Endothelial cell of umbilical vein (primary cell): ENCODE measurements around the gene TOR1AIP1. TPM values are rescaled to one million over a fixed set of nuclear protein-coding genes. Genes with fewer than 3 reads are reported as not detected.

ENCODE experiments used
- BruUV-seq: library from RNA; stranded (reverse); fragments of 400-500 nt; replicated peaks from 2 replicates; lab custom pipeline; 2021; lab: Mats Ljungman, UMichigan
- CTCF ChIA-PET: fragments of 300-600, 350-600 bp; sonication (Branson Sonifier 250); formaldehyde crosslinking; loops from one replicate; lab custom pipeline; 2021; ENCODE audit warnings: antibody characterized with exemption, inconsistent platforms; lab: Charles Lee
- POLR2A ChIA-PET: fragments of 300-600, 350-600 bp; sonication (Branson Sonifier 250); formaldehyde crosslinking; loops from one replicate; lab custom pipeline; 2021; ENCODE audit warnings: antibody characterized with exemption, inconsistent platforms; lab: Charles Lee
- DNase-seq: peaks from one replicate; pipeline ENCODE4 v3.0.0-alpha.2; 2011; ENCODE audit warnings: low read depth, low spot score
- FAIRE-seq: peaks from 2 replicates; lab custom pipeline; 2011; peaks lifted over from hg19 to GRCh38; lab: Jason Lieb, UNC
- H2AFZ ChIP-seq: 2 replicates; pipeline ENCODE4 v1.6.0; 2012; ENCODE audit warnings: low read depth, low read length, control low read depth, inconsistent platforms
- H3K27ac ChIP-seq: 2 replicates; pipeline ENCODE4 v1.5.1; 2011; ENCODE audit warnings: low read depth, mild to moderate bottlenecking, control low read depth, low read length, moderate library complexity; ENCODE audit not compliant: insufficient read depth
- H3K27me3 ChIP-seq, 2 experiments: 2 replicates each; pipeline versions ENCODE4 v1.6.0 to v1.6.1; 2011; ENCODE audit warnings: low read length in 2 of 2, mixed read lengths in 1 of 2; ENCODE audit not compliant: control insufficient read depth in 2 of 2, insufficient read depth in 2 of 2
- H3K36me3 ChIP-seq, 2 experiments: 2 replicates in 1 of 2; 3 replicates in 1 of 2; pipeline ENCODE4 v1.5.1; 2011; ENCODE audit warnings: low read length in 2 of 2, mild to moderate bottlenecking in 1 of 2, moderate library complexity in 1 of 2; ENCODE audit not compliant: control insufficient read depth in 2 of 2, insufficient read depth in 2 of 2; ENCODE audit errors: extremely low read depth in 1 of 2
- H3K4me1 ChIP-seq: 3 replicates; pipeline ENCODE4 v1.5.1; 2011; ENCODE audit warnings: mild to moderate bottlenecking, low read length; ENCODE audit not compliant: control insufficient read depth, insufficient read depth; ENCODE audit errors: extremely low read depth
- H3K4me2 ChIP-seq: 2 replicates; pipeline ENCODE4 v1.6.1; 2011; ENCODE audit warnings: low read length, control low read depth, mixed read lengths; ENCODE audit not compliant: insufficient read depth
- H3K4me3 ChIP-seq, 3 experiments: fragments of 200-600 bp in 1 of 3; sonication (generic), shearing (Covaris generic) in 1 of 3; replicated peaks in 1 of 3; 2 replicates each; pipeline ENCODE4 v1.5.1; 2011 to 2016; ENCODE audit warnings: control low read depth in 3 of 3, low read length in 3 of 3, mild to moderate bottlenecking in 2 of 3, inconsistent platforms in 1 of 3, low read depth in 1 of 3, moderate library complexity in 1 of 3; ENCODE audit not compliant: insufficient read depth in 1 of 3
- H3K79me2 ChIP-seq: 2 replicates; pipeline ENCODE4 v1.6.0; 2012; ENCODE audit warnings: low read length, inconsistent platforms; ENCODE audit not compliant: control insufficient read depth, insufficient read depth
- H3K9ac ChIP-seq: replicated peaks from 2 replicates; pipeline ENCODE3; 2011; ENCODE audit warnings: low read length, control low read depth; ENCODE audit not compliant: insufficient read depth; ENCODE audit errors: extremely low read depth
- H3K9me1 ChIP-seq: replicated peaks from 3 replicates; pipeline ENCODE4 v1.6.0; 2011; ENCODE audit warnings: mild to moderate bottlenecking, low read length; ENCODE audit not compliant: control insufficient read depth, insufficient read depth; ENCODE audit errors: extremely low read depth
- H3K9me3 ChIP-seq: replicated peaks from 2 replicates; pipeline ENCODE4 v1.5.1; 2012; ENCODE audit warnings: low read length, inconsistent platforms; ENCODE audit not compliant: control insufficient read depth, insufficient read depth
- H4K20me1 ChIP-seq: replicated peaks from 2 replicates; pipeline ENCODE3; 2011; ENCODE audit warnings: mild to moderate bottlenecking, low read length; ENCODE audit not compliant: control insufficient read depth, insufficient read depth; ENCODE audit errors: extremely low read depth
- CTCF ChIP-seq, 2 donors: IDR thresholded peaks; 1 replicate in 1 of 2; 2 replicates in 1 of 2; pipeline ENCODE4 v1.5.1; 2011; ENCODE audit warnings: low read length in 2 of 2, mild to moderate bottlenecking in 2 of 2, moderate library complexity in 2 of 2, control low read depth in 1 of 2, inconsistent platforms in 1 of 2, low read depth in 1 of 2; ENCODE audit not compliant: insufficient read depth in 1 of 2; ENCODE audit errors: extremely low read depth in 1 of 2
- FOS ChIP-seq: IDR thresholded peaks from 2 replicates; pipeline ENCODE4 v1.6.1; 2011; ENCODE audit warnings: mild to moderate bottlenecking, low read length, moderate library complexity, borderline replicate concordance; ENCODE audit not compliant: insufficient read depth
- GATA2 ChIP-seq: IDR thresholded peaks from 2 replicates; pipeline ENCODE4 v1.7.0; 2011; ENCODE audit warnings: low read depth, mild to moderate bottlenecking, moderate library complexity, mixed read lengths, low read length; ENCODE audit not compliant: insufficient read length, insufficient read depth
- JUN ChIP-seq: IDR thresholded peaks from 2 replicates; pipeline ENCODE4 v1.6.1; 2011; ENCODE audit warnings: borderline replicate concordance, low read depth; ENCODE audit not compliant: insufficient read length, insufficient read depth
- POLR2A ChIP-seq: IDR thresholded peaks from 2 replicates; pipeline ENCODE4 v1.6.1; 2012; ENCODE audit warnings: low read depth, mild to moderate bottlenecking, control low read depth, low read length
- POLR2AphosphoS5 ChIP-seq: IDR thresholded peaks from 2 replicates; pipeline ENCODE4 v1.6.1; 2012; ENCODE audit warnings: low read depth, mild to moderate bottlenecking, control low read depth, low read length, moderate library complexity; ENCODE audit not compliant: insufficient read depth
- dilution Hi-C: fragments of 300-500 bp; cut with MboI; formaldehyde crosslinking; loops from one replicate; pipeline ENCODE4 v1.15.0; 2019; ENCODE audit warnings: low sequenced_read_pairs; ENCODE audit not compliant: extremely low pct_ligation_motif_present
- intact Hi-C: fragments of 100-400 bp; cut with micrococcal nuclease; formaldehyde crosslinking; loops from one replicate; pipeline ENCODE4 v1.10.0; 2022
- polyA plus RNA-seq, 4 experiments: library from polyadenylated mRNA; depleted of rRNA in 3 of 4; stranded (reverse) in 3 of 4; unstranded in 1 of 4; fragments of >200 nt; gene quantifications; 2 replicates each; pipeline versions ENCODE4 v1.2.1 to v1.2.3, GENCODE V29; 2011 to 2012; ENCODE audit warnings: missing spikeins in 1 of 4
- total RNA-seq: library from RNA; stranded (reverse); gene quantifications from 2 replicates; pipeline ENCODE4 v1.2.3, GENCODE V29; 2021
- TF ChIP-seq, protein P1 (sequence below): IDR thresholded peaks from 2 replicates; pipeline ENCODE4 v1.6.1; 2011; ENCODE audit not compliant: insufficient read depth, insufficient read length

The TOR1AIP1 gene
- total and polyA plus RNA-seq, 2 donors (not counting 3 experiments of a cell fraction or from before 2014, with no cell fraction given): 12.0 to 28.8 TPM

DNA sequence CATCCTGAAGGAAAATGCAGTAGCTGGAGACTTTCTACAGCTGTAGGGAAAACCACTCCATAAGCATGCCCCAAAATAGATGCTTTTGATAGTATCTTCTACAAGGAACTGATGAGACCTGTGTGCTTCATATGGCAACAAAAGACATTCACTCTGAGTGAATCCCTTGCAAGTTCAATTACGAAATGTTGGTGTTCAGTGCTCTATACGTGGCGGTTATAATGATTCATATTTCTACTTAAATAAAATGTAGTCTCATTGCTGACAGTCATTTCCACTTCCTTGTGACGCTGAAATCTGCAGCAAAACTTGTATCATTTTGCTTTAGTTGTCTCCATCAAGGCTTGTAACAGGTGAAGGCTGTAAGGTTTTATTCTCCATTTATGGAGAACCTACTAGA is 25.1 kb upstream of the TOR1AIP1 start:
- dilution Hi-C loops: no loop called here
- FAIRE-seq (no peak), DNase-seq (no peak)
- H3K27me3 ChIP-seq: no peaks in the 10 kb centered on the region
- H3K4me2 ChIP-seq: no peak overlapping the region
- no peak overlapping the region for H3K4me3 ChIP-seq
- H3K9ac ChIP-seq: no peak overlapping the region
- no peak overlapping the region for H3K27ac ChIP-seq
- no peaks in the 10 kb centered on the region for H3K79me2 ChIP-seq
- H2AFZ ChIP-seq: no peak overlapping the region
- intact Hi-C loops: no loop called here
- no peaks in the 10 kb centered on the region for H3K9me1 ChIP-seq
- H3K36me3 ChIP-seq: peaks cover 0 to 2% of the 10 kb centered on the region in 2 experiments
- no peaks in the 10 kb centered on the region for H4K20me1 ChIP-seq
- ChIA-PET POLR2A (no interaction called here), CTCF (interaction anchor here (0.8 kb wide), 1 partner anchor 39 kb away, joined by 3 read pairs; no protein-coding TSS in a partner anchor)
- no peaks in the 10 kb centered on the region for H3K4me1 ChIP-seq
- TF ChIP-seq POLR2AphosphoS5 (no peak), POLR2A (no peak), FOS (no peak), CTCF (IDR thresholded peaks at IDR 0.05; ENCODE audit: extremely low read depth in 1 of 2, insufficient read depth in 1 of 2, low read depth in 1 of 2, low read length in 2 of 2) (no peak), GATA2 (no peak), JUN (no peak)
- TF ChIP-seq, protein P1, sequence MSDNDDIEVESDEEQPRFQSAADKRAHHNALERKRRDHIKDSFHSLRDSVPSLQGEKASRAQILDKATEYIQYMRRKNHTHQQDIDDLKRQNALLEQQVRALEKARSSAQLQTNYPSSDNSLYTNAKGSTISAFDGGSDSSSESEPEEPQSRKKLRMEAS: no peak
- H3K9me3 ChIP-seq: no peaks in the 10 kb centered on the region
- BruUV-seq: no TSS peak
